ENCODE data around the gene INIP.

INIP gene

DNA sequence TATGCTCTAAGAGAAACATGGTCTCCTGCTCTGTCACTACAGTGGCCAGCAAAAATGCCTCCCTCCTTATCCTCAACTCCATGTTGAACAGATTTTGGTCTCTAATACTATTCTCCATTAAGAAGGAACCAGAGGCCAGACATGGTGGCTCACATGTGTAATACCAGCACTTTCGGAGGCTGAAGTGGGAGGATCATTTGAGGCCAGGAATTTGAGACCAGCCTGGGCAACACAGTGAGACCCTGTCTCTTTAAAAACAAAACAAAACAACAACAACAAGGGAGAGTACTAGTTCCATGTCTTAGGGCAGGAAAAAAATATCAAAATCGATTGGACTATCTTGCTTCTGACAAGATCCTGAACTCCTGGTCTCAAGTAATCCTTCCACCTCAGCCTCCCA lies 14.6 kb downstream of the INIP start:
- no peak for TF ChIP-seq CTCF (conservative IDR thresholded peaks at IDR 0.05; ENCODE audit: low read depth, low read length)
- DNase-seq (ENCODE audit: low read depth), result no peak

DNA sequence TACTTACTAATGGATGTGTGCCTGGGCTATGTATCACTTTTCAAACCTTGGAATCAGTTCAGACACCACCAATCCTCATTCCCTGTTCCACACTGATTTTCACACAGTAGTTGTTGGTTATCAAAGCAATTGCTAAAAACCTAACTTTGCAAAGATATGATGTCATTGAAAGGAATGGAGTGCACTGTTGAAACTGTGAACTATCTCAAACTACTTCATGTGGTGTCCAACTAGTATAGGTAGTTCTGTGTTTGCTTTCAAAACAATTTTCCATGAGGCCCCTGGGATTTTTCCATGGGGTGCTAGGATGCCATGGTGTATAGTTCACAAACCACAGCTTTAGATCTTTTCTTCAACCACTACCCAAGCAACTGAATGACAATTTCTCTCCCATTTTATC lies 17.8 kb downstream of the INIP start:
- TF ChIP-seq CTCF (conservative IDR thresholded peaks at IDR 0.05; ENCODE audit: low read depth, low read length), result no peak
- peak; percentile 26 for DNase-seq (ENCODE audit: low read depth)
- H3K4me3 ChIP-seq (ENCODE audit: low read depth, low read length), result no peak overlapping the region

More for the DNA sequence above, 14.6 kb downstream of the INIP start:
- no peak overlapping the region for H3K4me3 ChIP-seq (ENCODE audit: low read depth, low read length)

- TF ChIP-seq CTCF (conservative IDR thresholded peaks at IDR 0.05; ENCODE audit: low read depth, low read length), result no peak
- no peak for DNase-seq (ENCODE audit: low read depth)
- no peak overlapping the region for H3K4me3 ChIP-seq (ENCODE audit: low read depth, low read length)
Measured at GRCh38 chr9:112699230-112699629, 18.7 kb downstream of the INIP start.

GRCh38 chr9:112696461-112696860 lies 21.5 kb downstream of the INIP start:
- H3K4me3 ChIP-seq (ENCODE audit: low read depth, low read length), result no peak overlapping the region
- no peak for DNase-seq (ENCODE audit: low read depth)
- TF ChIP-seq CTCF (conservative IDR thresholded peaks at IDR 0.05; ENCODE audit: low read depth, low read length), result no peak

DNA sequence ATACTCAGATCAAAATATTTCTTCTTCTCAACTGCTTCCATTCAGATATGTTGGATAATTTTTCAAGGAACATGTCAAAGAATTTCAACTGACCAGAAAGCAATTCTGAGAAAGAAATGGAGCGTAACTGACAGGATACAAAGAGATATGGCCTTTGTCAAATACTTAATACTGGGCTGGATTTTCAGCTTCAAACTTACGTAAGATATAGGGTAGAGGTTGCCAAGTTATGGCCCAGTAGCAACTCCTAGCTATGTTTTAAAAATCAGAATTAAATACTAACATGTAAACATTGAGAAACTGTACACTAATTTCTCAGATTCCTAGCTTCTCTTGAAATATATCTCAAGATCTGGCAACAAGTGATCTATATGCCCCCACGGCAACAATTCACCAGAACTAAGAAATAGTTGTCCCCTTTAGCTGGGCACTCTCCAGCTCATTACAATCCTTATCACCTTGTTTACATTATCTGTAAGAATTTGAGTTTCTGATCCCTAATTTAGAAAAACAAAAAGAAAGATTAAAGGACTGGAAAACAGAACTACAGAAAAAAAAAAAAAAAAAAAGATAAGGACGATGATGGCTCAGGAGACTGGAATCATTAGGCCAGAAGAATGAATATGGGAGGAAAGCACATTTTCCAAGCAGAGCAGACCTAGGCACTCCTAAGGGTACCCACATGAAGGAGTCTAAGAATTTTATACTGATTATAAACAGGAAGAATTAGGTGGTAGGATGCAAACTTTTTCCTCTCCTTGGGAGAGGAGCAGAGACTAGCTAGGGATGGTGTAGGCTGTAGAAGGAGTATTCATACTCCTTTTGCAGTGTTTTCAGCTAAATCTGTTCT lies 23.0 kb downstream of the INIP start:
- no peak for TF ChIP-seq CTCF (conservative IDR thresholded peaks at IDR 0.05; ENCODE audit: low read depth, low read length)
- no peak for DNase-seq (ENCODE audit: low read depth)
- no peak overlapping the region for H3K4me3 ChIP-seq (ENCODE audit: low read depth, low read length)

DNA sequence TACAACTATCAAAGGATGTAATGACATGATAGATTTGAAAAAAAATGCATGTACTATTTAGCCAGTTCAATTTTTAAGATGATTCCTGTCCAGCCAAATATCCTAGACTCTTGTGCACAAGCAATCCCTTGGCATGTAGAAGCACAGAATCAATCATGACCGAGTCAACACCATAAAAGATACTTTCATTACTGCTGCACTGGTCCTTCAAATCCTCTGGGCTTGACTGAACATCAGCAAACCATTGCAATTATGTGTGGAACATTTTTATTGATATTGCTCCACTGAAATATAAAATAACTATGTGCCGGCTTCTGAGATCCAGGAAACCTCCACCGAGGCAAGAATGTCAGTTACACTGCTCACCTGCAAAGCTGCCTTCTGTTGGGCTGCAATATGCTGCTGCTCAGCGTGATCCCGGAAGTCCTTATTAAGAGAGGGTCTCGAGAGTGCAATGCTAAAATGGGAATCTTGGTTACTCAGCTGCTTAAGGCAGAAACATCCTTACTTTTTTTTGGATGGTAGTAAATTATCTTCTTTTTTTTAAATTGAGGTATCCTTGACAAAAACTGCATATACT lies 28.7 kb downstream of the INIP start:
- no peak for DNase-seq (ENCODE audit: low read depth)
- no peak overlapping the region for H3K4me3 ChIP-seq (ENCODE audit: low read depth, low read length)
- TF ChIP-seq CTCF (conservative IDR thresholded peaks at IDR 0.05; ENCODE audit: low read depth, low read length), result no peak
